ENCODE measurements around the gene KCTD17. TPM values are rescaled to one million over a fixed set of nuclear protein-coding genes. Genes with fewer than 3 reads are reported as not detected.

The KCTD17 gene
- total RNA-seq, 2 donors from 2014 or later = 3.6 to 8.3 TPM

DNA sequence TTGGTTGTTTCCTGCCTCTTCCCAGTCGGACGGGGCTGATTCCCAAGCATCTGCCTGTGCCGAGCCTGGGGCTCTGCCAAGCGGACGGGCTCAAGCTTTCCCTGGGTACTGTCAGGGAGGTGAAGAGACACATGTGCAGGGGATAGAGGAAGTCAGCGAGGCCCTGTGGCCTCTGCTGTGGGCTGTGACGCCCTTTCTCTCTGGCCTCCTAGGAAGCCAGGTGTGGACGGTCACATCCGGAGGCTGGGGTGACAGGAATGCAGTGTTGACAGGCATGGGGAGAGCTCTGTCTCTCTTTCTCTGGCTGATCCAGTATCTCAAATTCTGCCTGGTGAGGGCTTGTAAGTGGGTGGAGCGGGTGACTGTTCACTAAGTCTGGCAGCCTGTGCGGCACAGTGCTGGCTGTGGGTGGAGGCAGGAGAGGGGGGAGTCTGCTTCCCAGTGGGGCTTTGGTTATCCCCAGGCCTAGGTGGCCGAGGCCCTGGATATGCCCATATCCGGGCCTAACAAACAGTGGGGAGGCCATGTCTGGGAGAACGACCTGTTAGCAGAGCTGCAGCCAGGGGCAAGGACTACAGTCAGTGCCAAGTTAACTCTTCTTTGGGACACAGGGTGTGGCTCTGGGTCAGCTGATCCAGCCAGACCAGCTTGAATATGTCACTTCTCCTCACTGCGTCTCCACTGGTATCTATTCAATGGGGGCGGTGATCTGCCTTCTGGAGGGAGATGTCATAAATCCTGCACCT is 1.9 kb downstream of the KCTD17 start:
- intact Hi-C loops (cut with DNase I) = loop anchor here (10.0 kb wide), 2 partner anchors 189 to 269 kb away; partner anchors contain the start of gene NCF4
- Histone ChIP-seq H3K9me3 (no peaks in the 10 kb centered on the region), H3K27me3 (no peaks in the 10 kb centered on the region), H3K36me3 (replicated peaks in 1 of 2; ENCODE audit: insufficient read depth in 1 of 2, low read depth in 2 of 2) (no peaks in the 10 kb centered on the region), H3K4me1 (peaks cover 8% of the 10 kb centered on the region), H3K4me3 (no peak overlapping the region), H3K27ac (no peak overlapping the region)
- TF ChIP-seq POLR2A (IDR thresholded peaks at IDR 0.05) = no peak
- TF ChIP-seq, protein P1, sequence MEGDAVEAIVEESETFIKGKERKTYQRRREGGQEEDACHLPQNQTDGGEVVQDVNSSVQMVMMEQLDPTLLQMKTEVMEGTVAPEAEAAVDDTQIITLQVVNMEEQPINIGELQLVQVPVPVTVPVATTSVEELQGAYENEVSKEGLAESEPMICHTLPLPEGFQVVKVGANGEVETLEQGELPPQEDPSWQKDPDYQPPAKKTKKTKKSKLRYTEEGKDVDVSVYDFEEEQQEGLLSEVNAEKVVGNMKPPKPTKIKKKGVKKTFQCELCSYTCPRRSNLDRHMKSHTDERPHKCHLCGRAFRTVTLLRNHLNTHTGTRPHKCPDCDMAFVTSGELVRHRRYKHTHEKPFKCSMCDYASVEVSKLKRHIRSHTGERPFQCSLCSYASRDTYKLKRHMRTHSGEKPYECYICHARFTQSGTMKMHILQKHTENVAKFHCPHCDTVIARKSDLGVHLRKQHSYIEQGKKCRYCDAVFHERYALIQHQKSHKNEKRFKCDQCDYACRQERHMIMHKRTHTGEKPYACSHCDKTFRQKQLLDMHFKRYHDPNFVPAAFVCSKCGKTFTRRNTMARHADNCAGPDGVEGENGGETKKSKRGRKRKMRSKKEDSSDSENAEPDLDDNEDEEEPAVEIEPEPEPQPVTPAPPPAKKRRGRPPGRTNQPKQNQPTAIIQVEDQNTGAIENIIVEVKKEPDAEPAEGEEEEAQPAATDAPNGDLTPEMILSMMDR (IDR thresholded peaks at IDR 0.05) = no peak
- DNase-seq (no peak), ATAC-seq (no peak)
- WGBS, 2 donors = 67 to 85% methylated on average over 6 to 16 of the region's 16 CpGs

DNA sequence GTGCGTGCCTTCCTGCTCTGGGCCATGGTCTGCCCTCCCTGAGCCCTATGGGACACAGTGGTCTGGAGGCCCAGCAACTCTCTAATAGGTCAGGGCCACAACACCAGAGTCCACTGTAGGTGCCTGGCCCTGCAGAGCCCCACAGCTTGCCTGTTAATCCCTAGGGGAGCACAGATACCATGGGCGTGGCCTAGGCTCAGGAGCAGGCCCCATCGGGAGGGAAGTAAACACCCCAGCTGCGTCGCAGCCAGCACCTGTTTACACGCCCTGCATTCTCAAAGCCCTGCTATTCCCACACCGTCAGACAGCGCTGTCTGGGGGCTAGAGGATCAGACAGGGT is 2.5 kb downstream of the KCTD17 start:
- Histone ChIP-seq H3K36me3 (replicated peaks in 1 of 2; ENCODE audit: insufficient read depth in 1 of 2, low read depth in 2 of 2) (no peaks in the 10 kb centered on the region), H3K9me3 (no peaks in the 10 kb centered on the region), H3K27ac (no peak overlapping the region), H3K4me3 (no peak overlapping the region), H3K27me3 (no peaks in the 10 kb centered on the region), H3K4me1 (peaks cover 8% of the 10 kb centered on the region)
- DNase-seq (no peak), ATAC-seq (no peak)
- 53 to 56% methylated on average over 7 to 8 of the region's 8 CpGs for WGBS, 2 donors
- intact Hi-C loops (cut with DNase I) = loop anchor here (10.0 kb wide), 2 partner anchors 189 to 269 kb away; partner anchors contain the start of gene NCF4
- TF ChIP-seq POLR2A (IDR thresholded peaks at IDR 0.05) = no peak
- TF ChIP-seq, protein P1 (IDR thresholded peaks at IDR 0.05) = no peak

DNA sequence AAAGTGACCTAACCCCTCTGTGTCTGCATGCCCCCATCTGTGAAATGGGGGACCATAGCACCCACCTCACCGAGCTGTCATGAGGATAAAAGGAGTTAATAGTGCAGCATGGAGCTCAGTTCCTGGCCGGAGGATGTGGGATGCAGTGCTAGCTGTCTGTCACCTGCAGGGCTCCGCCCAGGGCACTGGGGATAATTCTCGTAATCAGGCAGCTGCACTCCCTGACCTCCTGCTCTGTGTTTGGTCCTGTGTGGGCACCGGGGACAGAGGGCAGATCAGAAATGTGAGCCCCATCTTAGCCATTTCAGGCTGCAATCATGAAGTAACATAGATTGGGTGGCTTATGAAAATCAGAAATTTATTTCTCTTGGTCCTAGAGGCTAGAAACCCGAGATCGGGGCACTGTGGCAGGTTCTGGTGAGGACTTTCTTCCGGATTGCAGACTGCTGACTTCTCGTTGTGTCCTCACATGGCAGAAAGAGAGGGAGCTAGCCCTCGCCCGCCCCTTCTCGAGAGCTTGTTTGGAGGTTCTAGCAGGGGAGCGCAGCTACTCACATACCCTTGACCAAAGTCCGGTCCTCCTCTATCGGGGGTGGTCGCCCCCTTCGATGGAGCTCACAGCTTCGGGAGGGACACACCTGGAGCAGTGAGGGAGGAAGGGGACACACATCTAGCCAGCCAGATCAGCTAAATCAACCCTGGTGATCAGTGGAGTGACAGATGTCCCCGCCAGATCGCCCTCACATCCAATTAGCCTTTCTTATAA is 3.2 kb downstream of the KCTD17 start:
- 74 to 79% methylated on average over 6 to 20 of the region's 20 CpGs for WGBS, 2 donors
- no peaks in the 10 kb centered on the region for H3K27me3 ChIP-seq
- intact Hi-C loops (cut with DNase I) = loop anchor here (10.0 kb wide), 2 partner anchors 190 to 270 kb away; partner anchors contain the start of gene NCF4
- no peak overlapping the region for H3K27ac ChIP-seq
- DNase-seq = no peak
- TF ChIP-seq, protein P1 (IDR thresholded peaks at IDR 0.05) = no peak
- TF ChIP-seq POLR2A (IDR thresholded peaks at IDR 0.05) = no peak
- no peaks in the 10 kb centered on the region for H3K36me3 ChIP-seq (replicated peaks in 1 of 2; ENCODE audit: insufficient read depth in 1 of 2, low read depth in 2 of 2)
- H3K4me3 ChIP-seq = no peak overlapping the region
- no peak for ATAC-seq
- H3K9me3 ChIP-seq = no peaks in the 10 kb centered on the region
- peaks cover 8% of the 10 kb centered on the region for H3K4me1 ChIP-seq

DNA sequence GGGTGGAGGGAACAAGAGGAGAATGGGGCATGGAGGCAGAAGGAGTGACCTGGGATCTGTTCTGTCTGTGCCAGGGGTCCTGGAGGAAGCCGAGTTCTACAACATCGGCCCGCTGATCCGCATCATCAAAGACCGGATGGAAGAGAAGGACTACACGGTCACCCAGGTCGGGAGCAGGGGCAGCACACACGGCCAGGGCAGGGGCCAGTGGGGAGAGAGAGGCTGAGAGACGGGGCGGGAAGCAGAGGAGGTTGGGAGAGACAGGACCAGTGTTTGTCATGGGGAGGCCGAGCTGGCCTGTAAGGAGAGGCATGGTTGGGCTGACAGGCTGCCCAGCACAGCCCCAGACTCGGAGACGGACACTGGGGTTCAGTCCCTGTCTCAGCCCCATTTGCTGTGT is 4.7 kb downstream of the KCTD17 start:
- intact Hi-C loops (cut with DNase I) = loop anchor here (10.0 kb wide), 2 partner anchors 191 to 271 kb away; partner anchors contain the start of gene NCF4
- no peaks in the 10 kb centered on the region for H3K36me3 ChIP-seq (replicated peaks in 1 of 2; ENCODE audit: insufficient read depth in 1 of 2, low read depth in 2 of 2)
- ATAC-seq (no peak), DNase-seq (no peak)
- peaks cover 8% of the 10 kb centered on the region for H3K4me1 ChIP-seq
- TF ChIP-seq POLR2A (IDR thresholded peaks at IDR 0.05) = no peak
- TF ChIP-seq, protein P1 (IDR thresholded peaks at IDR 0.05) = no peak
- no peaks in the 10 kb centered on the region for H3K9me3 ChIP-seq
- WGBS, 2 donors = 86% methylated on average over 12 to 13 of the region's 13 CpGs
- H3K4me3 ChIP-seq = no peak overlapping the region
- no peak overlapping the region for H3K27ac ChIP-seq
- H3K27me3 ChIP-seq = no peaks in the 10 kb centered on the region
